ENCODE results near the gene VHLL.

The VHLL gene

DNA sequence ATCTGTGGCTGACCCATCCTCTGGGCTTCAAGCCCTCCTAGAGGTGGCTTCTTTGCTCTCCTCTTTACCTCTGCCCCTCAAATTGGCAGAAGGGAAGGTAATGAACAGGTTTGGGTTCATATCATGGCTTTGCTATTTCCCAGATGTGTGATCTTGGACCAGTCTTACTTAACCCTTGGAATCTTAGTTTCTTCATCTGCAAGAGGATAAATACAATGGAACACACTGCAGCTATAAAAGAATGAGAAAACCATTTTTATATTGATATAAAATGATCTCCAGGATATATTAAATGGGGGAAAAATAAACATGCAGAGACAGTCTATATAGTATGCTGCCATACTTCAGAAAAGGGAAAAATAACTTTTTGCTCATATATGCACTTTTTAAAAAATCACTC is 9.2 kb downstream of the VHLL start:
- DNase-seq = no peak

DNA sequence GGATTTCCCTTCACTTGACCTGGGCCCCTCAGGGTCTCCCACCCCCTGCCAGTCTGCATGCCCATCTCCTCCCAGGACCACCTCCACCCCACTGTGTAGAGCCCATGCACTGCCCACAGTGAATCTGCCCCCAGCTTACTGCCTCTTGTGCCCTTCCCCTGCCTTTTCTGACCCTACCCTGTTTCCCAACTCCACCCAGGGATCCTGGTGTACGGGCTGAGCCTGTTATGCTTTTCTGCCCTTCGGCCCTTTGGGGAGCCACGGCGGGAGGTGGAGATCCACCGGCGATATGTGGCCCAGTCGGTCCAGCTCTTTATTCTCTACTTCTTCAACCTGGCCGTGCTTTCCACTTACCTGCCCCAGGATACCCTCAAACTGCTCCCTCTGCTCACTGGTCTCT is 13.0 kb downstream of the VHLL start:
- DNase-seq = no peak

DNA sequence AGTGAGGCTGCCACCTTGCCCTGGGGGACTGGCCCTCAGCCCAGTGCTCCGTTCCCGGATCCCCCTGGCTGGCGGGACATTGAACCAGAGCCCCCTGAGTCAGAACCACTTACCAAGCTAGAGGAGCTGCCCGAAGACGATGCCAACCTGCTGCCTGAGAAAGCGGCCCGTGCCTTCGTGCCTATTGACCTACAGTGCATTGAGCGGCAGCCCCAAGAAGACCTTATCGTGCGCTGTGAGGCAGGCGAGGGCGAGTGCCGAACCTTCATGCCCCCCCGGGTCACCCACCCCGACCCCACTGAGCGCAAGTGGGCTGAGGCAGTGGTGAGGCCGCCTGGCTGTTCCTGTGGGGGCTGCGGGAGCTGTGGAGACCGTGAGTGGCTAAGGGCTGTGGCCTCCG is 13.7 kb downstream of the VHLL start:
- no peak for DNase-seq

DNA sequence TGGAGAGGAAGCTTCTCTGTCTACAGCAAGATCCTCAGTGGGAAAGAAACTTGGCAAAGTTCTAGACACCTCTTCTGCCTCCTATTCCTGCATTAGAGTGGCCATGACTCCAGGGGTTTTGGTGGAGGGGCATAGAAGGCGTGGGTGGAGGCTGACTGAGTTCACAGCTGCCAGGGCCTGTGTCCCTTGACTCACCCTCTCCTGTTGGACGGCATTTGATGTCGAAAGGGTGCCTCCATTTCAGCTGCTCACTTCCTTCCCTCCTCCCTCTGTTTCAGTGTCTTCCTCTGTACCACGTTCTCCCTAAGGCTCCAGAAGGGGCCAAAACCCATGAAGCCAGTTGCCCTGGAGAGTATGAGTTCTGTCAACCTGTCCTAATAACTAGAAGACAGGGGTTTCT is 14.3 kb downstream of the VHLL start:
- DNase-seq = no peak

DNA sequence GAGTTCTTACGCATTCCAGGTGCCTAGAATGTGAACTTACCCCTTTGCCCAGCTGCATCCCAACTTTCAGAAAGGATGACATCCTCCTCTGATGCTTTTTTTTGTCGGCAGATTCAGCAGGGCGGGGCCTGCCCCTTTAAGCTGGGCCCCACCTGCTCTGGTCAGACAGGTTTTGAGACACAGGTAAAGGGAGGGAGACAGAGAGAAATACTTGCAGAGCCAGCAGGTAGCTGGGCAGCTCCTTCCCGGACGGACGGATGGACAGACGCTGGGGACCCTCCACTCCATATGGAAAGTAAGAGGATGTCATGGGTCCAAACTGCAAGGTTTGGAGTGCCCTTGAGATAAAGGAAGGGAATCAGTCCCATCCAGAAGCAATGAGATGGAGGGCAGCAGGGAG is 15.0 kb downstream of the VHLL start, which contains the start of gene TMEM79:
TSS of gene TMEM79 (plus strand) at position 214 of the 400 bp plus-strand sequence. CDS start 902 bp downstream, outside the sequence.
- no peak for DNase-seq

DNA sequence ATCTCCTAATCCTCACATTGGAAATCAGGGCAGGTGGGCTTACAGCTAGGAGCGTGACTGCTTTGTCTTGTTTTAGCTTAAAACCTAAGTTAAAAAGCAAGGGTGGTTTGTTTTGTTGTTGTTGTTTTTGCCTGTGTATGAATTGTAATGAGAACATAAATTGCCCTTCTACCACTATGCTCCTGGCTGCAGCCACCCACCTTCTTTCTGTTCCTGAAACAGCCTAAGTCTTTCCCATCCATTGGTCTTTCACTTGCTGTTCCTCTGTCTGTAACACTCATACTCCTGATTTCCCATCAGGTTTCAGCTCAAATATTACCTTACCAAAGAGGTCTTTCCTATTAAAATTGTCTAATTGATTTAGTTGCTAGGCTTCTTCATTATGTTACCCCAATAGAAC is 15.6 kb downstream of the VHLL start:
- no peak for DNase-seq

DNA sequence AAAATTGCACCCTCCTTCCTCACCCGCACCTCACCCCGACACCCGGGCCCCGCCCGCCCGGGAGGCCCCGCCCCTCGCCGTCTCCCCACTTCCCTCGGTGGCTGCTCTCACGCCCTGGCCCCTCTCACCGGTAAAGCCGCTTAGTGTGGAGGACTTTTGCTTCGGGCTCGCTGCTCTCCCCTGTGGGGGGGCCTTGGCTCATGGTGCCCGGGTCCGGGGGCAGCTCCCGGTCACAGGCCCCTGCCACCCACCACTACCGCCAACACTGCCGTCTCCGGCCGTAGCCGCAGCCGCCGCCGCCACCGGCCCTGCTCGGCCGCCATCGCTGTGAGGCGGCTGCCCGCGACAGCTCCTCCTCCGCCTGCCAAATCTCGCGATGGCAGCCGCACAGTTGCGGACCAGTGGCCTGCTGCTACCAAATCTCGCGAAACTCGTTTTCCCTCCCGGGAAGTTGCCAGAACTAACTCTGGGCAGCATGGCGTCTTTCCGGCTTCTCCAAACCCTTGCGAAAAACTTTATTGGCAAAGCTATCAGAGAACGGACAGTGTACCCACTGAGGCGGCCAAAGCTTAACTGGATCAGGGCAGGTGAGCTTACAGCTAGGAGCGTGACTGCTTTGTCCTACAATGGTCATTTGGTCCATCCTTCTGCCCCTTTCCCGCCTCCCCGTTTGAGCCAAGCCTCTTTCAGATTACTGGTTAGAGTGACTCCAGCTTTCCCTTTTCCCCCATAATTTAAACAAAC is 16.5 kb downstream of the VHLL start, which contains the start of gene SMG5:
TSS of gene SMG5 (minus strand) at position 347 of the 744 bp plus-strand sequence. CDS start at position 202, 145 bp downstream.
- DNase-seq = peak; percentile 97

DNA sequence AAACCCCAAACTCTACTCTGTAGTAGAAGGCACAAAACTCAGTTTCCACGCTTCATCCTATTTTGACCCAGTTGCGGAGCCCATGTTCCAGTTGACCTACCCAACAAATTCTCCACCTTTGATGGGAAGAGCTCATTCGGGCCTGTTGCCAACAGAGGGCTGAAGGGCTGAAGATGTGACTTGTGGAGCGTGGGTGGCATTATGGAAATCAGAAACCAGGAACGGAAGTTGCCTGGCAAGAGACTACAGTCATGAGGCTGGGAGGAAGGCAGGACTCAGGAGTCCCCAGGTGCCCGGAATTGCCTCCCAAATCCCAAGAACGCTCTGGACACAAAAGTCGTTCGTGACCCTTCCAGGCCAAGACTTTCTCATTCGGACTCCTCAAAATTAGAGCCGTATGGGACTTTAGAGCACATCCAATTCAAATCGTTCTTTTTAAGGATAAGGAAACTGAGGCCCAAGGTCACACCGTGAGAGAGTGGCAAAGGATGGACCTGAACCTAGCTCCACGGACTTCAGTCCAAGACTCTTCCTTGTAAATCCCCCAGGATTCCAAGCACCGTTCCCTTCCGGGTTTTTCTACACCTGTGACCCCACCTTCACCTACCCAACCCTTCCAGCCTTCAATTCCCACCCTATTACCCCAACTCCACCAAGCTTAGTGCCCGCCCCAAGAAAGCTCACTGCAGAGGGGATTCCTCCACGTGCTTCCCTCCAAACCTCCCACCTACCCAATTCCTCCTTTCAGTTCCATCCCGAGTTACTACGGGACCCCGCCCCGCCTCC is 17.2 kb downstream of the VHLL start:
- no peak for DNase-seq

DNA sequence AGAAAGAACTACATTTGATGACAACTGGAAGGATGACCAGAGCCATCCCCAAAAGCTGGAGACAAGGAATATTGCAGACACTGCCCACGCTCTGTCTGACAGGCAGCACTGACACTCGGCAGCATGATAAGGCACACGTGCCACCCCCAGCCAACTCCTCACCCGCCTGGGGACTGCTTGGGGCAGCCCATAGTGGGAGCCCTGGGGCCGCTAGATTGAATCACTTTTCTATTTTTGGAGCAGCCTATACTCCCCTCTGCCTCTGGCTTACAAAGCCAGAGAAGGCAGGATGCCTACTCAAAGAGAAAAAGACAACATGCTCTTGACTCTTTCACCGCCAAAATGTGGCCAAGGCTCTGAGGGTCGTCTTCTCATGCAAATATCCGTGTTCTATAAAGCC is 17.8 kb downstream of the VHLL start:
- peak; percentile 43 for DNase-seq

DNA sequence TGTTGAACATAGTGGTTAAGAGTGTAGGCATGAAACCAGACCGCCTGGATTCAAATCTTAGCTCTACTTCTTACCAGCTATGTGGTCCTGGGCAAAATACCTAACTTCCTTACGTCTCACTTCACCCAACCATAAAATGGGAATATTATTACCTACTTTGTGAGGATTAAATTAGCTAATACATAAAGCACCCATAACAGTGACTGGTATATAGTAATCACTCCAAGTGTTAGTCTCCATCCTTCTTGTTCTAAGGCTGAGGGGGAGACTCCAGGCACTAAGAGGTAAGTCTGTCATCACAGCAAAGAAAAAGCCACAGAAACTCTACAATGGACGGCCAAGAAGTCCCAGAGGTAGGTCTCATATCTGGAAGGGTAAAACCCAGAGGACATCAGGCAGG is 19.3 kb downstream of the VHLL start:
- no peak for DNase-seq

DNA sequence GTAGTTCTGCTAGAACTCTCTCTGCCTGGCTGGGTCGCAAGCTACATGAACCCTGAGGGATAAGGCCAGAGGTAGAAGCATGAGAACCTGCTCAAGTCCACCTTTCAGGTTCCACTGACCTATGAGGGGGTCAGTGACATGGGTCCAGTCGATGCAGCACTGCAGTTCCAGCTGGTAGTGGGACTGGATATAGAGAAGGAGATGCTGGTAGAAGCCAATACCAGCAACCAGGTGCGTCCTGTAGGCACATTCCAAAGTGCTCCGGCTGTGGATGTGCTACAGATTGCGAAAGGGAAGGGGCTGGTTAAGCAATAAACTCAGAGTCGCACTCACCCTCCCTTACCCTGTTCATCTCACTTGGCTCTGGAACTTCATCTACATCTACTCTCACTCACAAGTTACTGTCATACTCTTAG is 22.1 kb downstream of the VHLL start:
- no peak for DNase-seq

DNA sequence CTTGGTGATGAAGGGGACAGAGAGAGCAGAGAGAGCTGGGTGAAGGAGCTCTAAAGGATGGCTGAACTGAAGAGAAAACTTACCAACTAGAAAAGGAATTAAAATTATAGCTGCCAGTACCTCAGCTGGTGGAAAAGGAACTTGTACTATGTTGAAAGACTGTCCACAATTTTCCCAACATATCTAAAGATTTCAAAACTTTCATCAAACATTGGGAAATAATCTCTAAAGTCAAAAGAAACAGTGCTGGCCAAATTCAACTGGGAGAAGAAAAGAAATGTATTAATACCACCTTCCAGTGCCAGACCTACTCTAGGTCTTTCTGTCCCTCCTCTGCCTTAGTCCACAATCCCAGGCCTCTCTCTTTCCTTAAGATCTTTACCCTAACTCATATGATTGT is 22.6 kb downstream of the VHLL start:
- no peak for DNase-seq

DNA sequence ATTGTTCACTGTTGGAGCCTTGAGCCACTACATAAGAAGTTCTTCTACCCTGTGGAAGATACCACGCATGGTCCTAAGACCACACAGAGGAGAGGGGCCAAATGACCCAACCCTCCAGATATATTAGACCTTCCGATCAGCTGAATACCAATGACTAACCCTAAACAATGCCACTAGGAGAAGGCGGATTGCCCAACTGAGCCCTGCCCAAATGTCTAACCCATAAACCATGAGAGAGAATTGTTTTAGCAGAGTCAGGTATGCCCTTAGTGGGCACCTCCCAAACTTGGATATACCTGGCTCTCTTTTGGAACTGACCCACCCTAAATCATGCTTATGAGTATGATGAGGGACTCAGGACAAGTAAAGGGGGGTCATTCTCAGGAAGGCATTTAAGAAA is 28.8 kb downstream of the VHLL start:
- no peak for DNase-seq

DNA sequence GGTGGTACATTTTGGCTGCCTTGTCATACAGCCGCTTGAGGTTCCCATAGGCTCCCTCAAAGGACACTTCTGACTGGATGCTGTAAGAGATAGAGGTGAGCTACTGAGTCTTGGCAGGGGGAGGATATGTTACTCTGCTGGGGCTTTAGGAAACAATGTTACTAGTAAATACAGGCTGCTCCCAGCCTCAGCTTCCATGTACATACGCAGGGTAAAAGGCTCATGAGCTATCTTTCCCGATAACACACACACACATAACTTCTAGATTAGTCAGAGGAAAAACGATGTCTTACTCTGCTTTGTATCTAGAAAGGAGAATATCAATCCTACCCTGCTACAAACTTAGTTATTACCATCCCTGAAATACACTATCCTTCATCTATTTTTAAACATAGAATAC is 30.8 kb downstream of the VHLL start:
- no peak for DNase-seq

DNA sequence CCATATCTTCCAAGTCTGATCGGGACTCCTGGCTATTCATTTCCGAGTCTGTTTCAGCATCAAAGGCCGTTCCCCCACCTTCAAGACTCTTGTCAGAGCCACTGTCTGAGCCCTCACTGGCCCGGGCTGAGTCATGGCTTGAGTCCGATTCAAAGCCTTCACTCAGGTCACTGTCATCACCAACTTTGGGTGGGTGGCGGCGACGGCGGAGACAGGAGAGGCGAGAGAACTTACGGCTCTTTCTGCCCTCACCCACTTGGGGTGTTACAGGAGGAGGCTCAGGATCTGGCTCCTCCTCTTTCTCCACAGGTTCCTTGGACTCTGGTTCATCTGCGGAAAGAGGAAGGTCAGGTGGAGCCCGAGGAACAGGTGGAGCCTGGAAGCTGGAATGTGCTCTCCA is 33.1 kb downstream of the VHLL start:
- DNase-seq = no peak

DNA sequence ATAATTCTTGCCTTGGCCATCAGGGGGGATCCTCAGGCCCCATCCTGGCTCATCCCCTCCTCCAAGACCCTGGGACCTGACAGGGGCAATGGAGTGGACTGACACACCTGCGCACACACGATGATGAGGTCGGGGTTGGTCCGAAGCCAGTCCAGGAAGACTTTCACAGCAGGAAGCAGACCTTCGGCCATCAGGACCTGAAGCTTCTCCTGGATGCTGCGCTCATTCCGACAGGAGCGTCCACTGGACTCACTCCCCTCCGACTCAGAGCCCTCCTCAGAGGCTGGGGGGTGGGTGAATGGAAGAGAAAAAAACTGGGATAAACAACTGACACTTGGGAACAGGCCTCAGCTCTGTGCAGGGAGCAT is 35.8 kb downstream of the VHLL start:
- no peak for DNase-seq

DNA sequence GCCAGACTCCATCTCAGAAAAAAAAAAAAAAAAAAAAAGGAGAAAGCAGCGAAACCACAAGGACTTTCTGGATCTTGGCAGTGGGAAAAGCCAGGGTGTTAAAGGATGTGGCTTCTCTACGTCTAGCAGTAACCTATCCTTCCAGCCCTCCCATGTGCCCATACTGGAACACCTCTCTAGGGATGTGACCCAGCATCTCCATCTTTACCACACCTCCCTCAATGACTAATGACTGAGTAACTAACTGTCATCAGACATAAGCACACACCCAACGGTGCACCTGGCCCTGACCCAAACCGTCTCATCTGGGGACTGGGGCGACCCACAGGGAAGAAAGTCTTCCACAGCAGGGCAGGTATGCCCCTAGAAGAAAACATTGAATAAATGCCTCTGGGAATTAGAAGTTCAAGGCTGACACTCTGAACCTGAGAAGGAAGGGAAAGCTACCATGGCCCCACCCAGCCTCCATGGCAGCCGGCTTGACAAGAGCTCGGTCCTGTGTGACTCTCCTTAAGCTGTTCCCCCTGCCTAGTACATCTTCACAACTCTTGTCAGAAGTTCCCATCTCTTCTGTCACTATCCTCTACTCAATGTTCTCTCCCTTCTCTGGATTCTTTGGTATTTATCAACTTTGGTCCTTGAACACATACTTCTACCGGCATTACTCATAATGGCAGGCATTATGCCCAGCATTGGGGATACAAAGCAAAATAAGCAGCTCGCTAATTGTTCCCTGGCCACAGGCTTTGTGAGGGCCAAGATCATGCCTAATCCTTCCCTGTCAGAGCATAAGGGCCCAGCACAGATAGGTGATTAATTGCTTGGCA is 36.4 kb downstream of the VHLL start:
- no peak for DNase-seq

DNA sequence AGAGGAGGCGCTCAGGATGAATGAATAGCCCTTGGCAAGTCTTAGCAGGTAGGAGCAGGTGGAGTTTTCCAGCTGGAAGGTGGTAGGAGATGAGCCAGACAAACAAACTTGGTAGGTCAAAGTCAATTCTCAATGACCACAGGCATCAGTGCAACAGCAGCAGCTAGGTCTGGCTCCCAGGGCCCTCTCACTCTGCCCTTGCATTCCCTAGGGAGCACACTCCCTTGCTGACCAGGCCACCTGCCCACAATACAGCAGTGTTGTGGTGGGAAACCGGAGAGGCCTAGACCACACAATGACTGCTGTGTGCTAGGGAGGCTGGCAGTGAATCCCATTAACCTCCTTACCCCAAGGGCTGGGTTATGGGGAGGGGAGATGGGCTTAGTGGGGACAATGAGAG is 38.2 kb downstream of the VHLL start:
- no peak for DNase-seq

DNA sequence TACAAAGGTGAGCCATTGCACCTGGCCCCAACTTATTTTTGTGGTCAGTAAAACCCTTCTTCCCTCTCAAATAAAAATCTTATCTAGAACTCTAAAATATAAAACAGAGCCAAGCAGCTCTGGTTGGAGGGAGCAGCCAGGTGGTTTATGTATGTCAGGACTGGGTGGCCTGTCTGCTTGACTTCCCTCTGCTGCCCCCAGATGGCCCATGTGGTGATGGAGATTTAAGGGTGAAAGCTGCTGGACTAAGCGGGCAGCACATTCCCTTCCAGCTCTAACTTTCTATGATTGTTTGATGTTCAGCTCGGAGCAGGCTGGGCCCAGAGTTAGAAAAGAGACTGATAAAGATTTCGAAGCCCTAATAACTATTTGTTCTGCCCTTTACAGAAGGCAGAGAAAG is 39.3 kb downstream of the VHLL start:
- DNase-seq = no peak

DNA sequence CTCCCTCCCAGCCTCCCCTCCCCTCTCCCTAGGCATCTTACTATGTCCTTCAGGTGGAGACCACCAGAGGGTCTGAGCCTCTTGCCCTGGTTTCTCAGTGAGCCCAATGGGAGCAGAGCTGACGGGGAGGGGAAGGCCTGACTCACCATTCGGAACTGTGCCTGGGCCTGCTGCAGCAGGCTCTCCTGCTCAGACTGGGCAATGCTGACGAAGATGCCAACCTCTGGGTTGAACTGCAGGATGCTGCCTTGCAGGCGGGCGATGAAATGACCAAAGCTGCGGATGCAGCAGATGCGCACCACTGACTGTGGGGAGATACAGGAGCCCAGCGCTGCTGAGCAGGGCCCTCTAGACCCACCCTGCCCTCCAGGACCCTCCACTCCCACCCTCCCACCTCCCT is 40.2 kb downstream of the VHLL start:
- DNase-seq = no peak

DNA sequence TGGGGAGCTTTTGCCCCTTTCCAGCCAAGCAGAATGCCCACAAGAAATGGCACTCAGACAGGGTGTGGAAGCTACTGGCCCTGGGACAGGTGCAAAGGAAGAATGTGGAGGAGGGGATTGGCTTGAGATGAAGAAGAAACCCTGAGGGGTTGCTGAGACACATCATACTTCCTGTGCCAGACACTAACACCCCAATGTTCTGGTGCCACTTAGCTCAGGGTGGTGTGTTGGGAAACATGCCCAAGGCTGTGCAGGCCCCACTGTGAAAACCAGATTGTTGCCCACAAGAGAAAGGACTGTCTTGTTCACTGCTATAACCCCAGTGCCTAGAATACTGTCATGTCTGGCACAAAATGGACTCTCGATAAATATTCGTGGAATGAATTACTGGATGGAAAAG is 41.4 kb downstream of the VHLL start:
- DNase-seq = no peak

DNA sequence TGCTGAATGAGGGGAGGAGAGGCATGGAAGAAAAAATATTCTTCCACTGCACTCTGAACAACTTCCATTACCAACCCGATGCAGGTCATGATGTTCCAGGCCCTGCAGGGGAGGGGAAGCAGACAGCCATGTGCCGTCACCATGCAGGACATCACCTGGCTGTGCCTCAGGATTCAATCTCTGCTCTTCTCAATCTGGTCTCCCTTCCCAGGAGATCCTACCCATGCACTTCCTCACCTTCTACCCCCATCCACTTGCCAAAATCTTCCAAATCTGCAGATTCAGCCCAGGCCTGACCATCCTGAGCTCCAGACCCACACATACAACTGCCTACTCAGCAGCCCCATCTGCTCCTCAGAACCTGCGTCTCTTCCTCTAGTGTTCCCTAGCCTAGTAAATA is 45.5 kb downstream of the VHLL start:
- no peak for DNase-seq

DNA sequence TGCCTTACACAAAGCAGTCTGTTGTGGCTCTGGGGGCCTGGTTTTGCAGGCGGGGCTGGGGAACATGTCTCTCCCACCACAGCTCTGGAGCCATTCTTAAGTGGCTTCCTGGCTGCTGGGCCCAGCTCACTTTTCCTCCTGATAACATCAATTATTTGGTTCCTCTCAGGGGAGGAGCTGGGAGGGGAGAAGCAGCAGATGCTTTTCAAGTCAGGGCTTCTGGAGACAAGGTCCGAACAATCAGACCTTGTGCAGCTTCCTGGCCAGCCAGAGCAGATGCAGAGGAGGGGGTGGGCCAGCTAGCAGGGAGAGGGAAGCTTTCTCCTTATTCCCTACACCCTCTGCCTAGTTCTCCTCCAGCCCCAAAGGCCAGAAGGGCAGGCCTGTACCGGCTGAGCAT is 47.6 kb downstream of the VHLL start:
- DNase-seq = no peak

DNA sequence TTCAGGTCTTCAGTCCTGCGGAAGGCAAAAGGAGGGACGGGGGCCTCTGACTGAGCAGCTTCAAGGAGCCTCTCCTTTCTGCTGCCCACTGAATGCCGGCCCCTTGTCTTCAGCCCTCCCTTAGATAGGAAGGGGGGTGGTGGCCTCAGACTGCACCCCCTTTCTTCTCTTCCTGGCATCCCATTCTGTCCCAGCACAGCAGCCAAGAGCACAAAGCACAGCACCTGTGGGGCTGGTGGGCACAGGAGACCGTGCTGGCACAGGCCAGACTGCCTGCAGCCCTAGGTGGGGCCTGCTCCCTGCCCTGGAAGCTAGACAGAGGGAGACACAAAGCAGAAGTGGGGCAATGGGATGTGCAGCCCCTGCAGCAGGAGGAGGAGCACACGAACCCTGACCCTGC is 49.5 kb downstream of the VHLL start:
- DNase-seq = no peak
